B cell (primary cell): ENCODE results near the gene UTS2B. TPM values are rescaled to one million over a fixed set of nuclear protein-coding genes. Genes with fewer than 3 reads are reported as not detected.

Experiments used
- ATAC-seq: fragments of 200-7000 bp; cut with Tn5 transposase; one replicate; pipeline ENCODE4 v1.10.0; 2021; ENCODE audit warnings: low read depth, mild to moderate bottlenecking, moderate number of reproducible peaks, moderate library complexity
- CTCF ChIA-PET: fragments of 350-600 bp; sonication (Branson Sonifier 250); formaldehyde crosslinking; loops from one replicate; lab custom pipeline; 2021; ENCODE audit warnings: antibody characterized with exemption, inconsistent platforms; lab: Charles Lee
- POLR2A ChIA-PET: fragments of 350-600 bp; sonication (Branson Sonifier 250); formaldehyde crosslinking; loops from one replicate; lab custom pipeline; 2021; ENCODE audit warnings: antibody characterized with exemption; lab: Charles Lee
- DNase-seq: peaks from one replicate; pipeline ENCODE4 v3.0.0; 2013
- H2AFZ ChIP-seq: 2 replicates; pipeline ENCODE4 v1.6.1; 2012; ENCODE audit warnings: mild to moderate bottlenecking, low read depth, low read length; ENCODE audit not compliant: insufficient read depth, poor library complexity, severe bottlenecking
- H3K27ac ChIP-seq, 2 donors: 1 replicate in 1 of 2; 2 replicates in 1 of 2; pipeline ENCODE4 v1.5.1; 2012 to 2013; ENCODE audit warnings: low read length in 2 of 2, mild to moderate bottlenecking in 2 of 2, moderate library complexity in 1 of 2
- H3K27me3 ChIP-seq, 4 experiments: fragments of 200-600 bp in 1 of 4; sonication (generic) in 1 of 4; replicated peaks in 1 of 4; 1 replicate in 2 of 4; 2 replicates in 2 of 4; pipeline versions ENCODE4 v1.6.1 to v1.7.0; 2013 to 2016; ENCODE audit warnings: low read length in 3 of 4, mild to moderate bottlenecking in 2 of 4, mixed read lengths in 1 of 4, moderate library complexity in 1 of 4; ENCODE audit not compliant: insufficient read depth in 4 of 4, control insufficient read depth in 3 of 4; ENCODE audit errors: control extremely low read depth in 1 of 4
- H3K36me3 ChIP-seq, 2 experiments: replicated peaks in 1 of 2; 1 replicate in 1 of 2; 2 replicates in 1 of 2; pipeline versions ENCODE4 v1.6.1 to v1.7.1; 2013; ENCODE audit warnings: low read length in 1 of 2; ENCODE audit not compliant: insufficient read depth in 2 of 2, control insufficient read depth in 1 of 2; ENCODE audit errors: control extremely low read depth in 1 of 2, extremely low read depth in 1 of 2
- H3K4me1 ChIP-seq, 2 donors: fragments of 200-600 bp in 1 of 2; sonication (generic) in 1 of 2; 1 replicate in 1 of 2; 2 replicates in 1 of 2; pipeline versions ENCODE4 v1.5.1 to v1.6.1; 2013 to 2017; ENCODE audit warnings: low read length in 2 of 2; ENCODE audit not compliant: control insufficient read depth in 2 of 2, insufficient read depth in 2 of 2
- H3K4me2 ChIP-seq: replicated peaks from 2 replicates; pipeline ENCODE3; 2012; ENCODE audit warnings: mild to moderate bottlenecking, low read depth, low read length; ENCODE audit not compliant: poor library complexity, severe bottlenecking
- H3K4me3 ChIP-seq, 5 experiments: fragments of 200-600 bp in 1 of 5; sonication (generic) in 1 of 5; 1 replicate in 3 of 5; 2 replicates in 2 of 5; pipeline versions ENCODE4 v1.5.1 to v1.7.0; 2011 to 2016; ENCODE audit warnings: low read length in 4 of 5, mild to moderate bottlenecking in 4 of 5, low read depth in 2 of 5, control low read depth in 1 of 5, moderate library complexity in 1 of 5; ENCODE audit not compliant: insufficient read depth in 1 of 5; ENCODE audit errors: control extremely low read depth in 1 of 5, extremely low read depth in 1 of 5
- H3K79me2 ChIP-seq: fragments of 200-600 bp; sonication (generic); one replicate; pipeline ENCODE4 v1.6.0; 2016; ENCODE audit warnings: low read length; ENCODE audit not compliant: control insufficient read depth, insufficient read depth
- H3K9ac ChIP-seq: fragments of 200-600 bp; sonication (generic); 2 replicates; pipeline ENCODE4 v1.6.1; 2017; ENCODE audit warnings: mild to moderate bottlenecking, low read length, moderate library complexity
- H3K9me3 ChIP-seq, 3 donors: one replicate each; pipeline versions ENCODE4 v1.6.1 to v1.7.1; 2013; ENCODE audit warnings: low read length in 2 of 3; ENCODE audit not compliant: control insufficient read depth in 2 of 3, insufficient read depth in 1 of 3; ENCODE audit errors: control extremely low read depth in 1 of 3
- H4K20me1 ChIP-seq: 2 replicates; pipeline ENCODE4 v1.6.0; 2012; ENCODE audit warnings: mild to moderate bottlenecking, low read length; ENCODE audit not compliant: insufficient read depth, control insufficient read depth, poor library complexity, severe bottlenecking
- H3K27ac Mint-ChIP-seq: one replicate; pipeline ENCODE4 v1.8.0; 2021; ENCODE audit warnings: mixed read lengths
- H3K27me3 Mint-ChIP-seq: one replicate; pipeline ENCODE4 v1.8.0; 2021; ENCODE audit warnings: mixed read lengths
- H3K4me1 Mint-ChIP-seq: one replicate; pipeline ENCODE4 v1.8.0; 2021; ENCODE audit warnings: mixed read lengths
- H3K4me3 Mint-ChIP-seq: one replicate; pipeline ENCODE4 v1.8.0; 2021; ENCODE audit warnings: mixed read lengths
- H3K9me3 Mint-ChIP-seq: one replicate; pipeline ENCODE4 v1.8.0; 2022; ENCODE audit warnings: mixed read lengths; ENCODE audit not compliant: insufficient read depth
- CTCF ChIP-seq: fragments of 200-600 bp; IDR thresholded peaks from one replicate; pipeline ENCODE4 v1.8.0; 2022; ENCODE audit warnings: antibody characterized with exemption, mild to moderate bottlenecking
- EZH2 ChIP-seq: IDR thresholded peaks from 2 replicates; pipeline ENCODE4 v1.6.1; 2012; ENCODE audit warnings: borderline replicate concordance, low read depth, mild to moderate bottlenecking, moderate library complexity, low read length; ENCODE audit not compliant: insufficient read depth, poor library complexity, severe bottlenecking
- WGBS: methylation state at CpG from one replicate; pipeline ENCODE4 v1.1.5; 2013; ENCODE audit warnings: missing lambda C conversion rate; ENCODE audit not compliant: insufficient coverage; 5-methylcytosine and 5-hydroxymethylcytosine counted together
- intact Hi-C: fragments of 100-400 bp; cut with micrococcal nuclease; formaldehyde crosslinking; loops from one replicate; pipeline ENCODE4 v1.10.0; 2022
- polyA plus RNA-seq: library from polyadenylated mRNA; depleted of rRNA; stranded (reverse); fragments of >200 nt; gene quantifications from 2 replicates; pipeline ENCODE4 v1.2.3, GENCODE V29; 2012
- total RNA-seq, 2 donors: library from RNA; stranded (reverse); fragments of 120-200 nt in 1 of 2; gene quantifications; 1 replicate in 1 of 2; 2 replicates in 1 of 2; pipeline versions ENCODE4 v1.2.3 to v1.2.4, GENCODE V29; 2013 to 2022

Gene UTS2B
- total and polyA plus RNA-seq, 2 donors (not counting 1 experiment from before 2014, with no cell fraction given) = 1.8 to 2.0 TPM

GRCh38 chr3:191263850-191264249 is 66.5 kb downstream of the UTS2B start:
- Mint-ChIP-seq H3K9me3 (no peaks in the 10 kb centered on the region), H3K27ac (peak overlapping the region; percentile 87), H3K4me3 (peak overlapping the region; percentile 64), H3K4me1 (peaks cover 57% of the 10 kb centered on the region), H3K27me3 (no peaks in the 10 kb centered on the region)
- Histone ChIP-seq H2AFZ (peak overlapping the region; percentile 67), H4K20me1 (no peaks in the 10 kb centered on the region), H3K9me3 (no peaks in the 10 kb centered on the region), H3K9ac (peak overlapping the region; percentile 53), H3K36me3 (no peaks in the 10 kb centered on the region), H3K27me3 (no peaks in the 10 kb centered on the region), H3K4me3 (peak overlapping the region in 2 of 5 experiments; percentile 5 to 53), H3K4me1 (peaks cover 25 to 42% of the 10 kb centered on the region in 2 donors), H3K4me2 (peak overlapping the region; percentile 70), H3K27ac (peak overlapping the region; percentile 38 to 73), H3K79me2 (no peaks in the 10 kb centered on the region)
- CTCF ChIA-PET = interaction anchor here (1.5 to 1.7 kb wide), 2 partner anchors 18 to 20 kb away, joined by 3 to 5 read pairs; no protein-coding TSS in a partner anchor
- POLR2A ChIA-PET = no interaction called here
- no peak for DNase-seq
- intact Hi-C loops = no loop called here
- no peak for ATAC-seq
- no peak for TF ChIP-seq EZH2
- TF ChIP-seq CTCF = no peak
- no CpG with 5 or more reads among the region's 3 CpGs for WGBS

GRCh38 chr3:191263365-191263764 is 67.0 kb downstream of the UTS2B start:
- intact Hi-C loops = no loop called here
- Histone ChIP-seq H3K9me3 (no peaks in the 10 kb centered on the region), H2AFZ (peak overlapping the region; percentile 67), H3K27ac (peak overlapping the region; percentile 38 to 73), H3K4me1 (peaks cover 25 to 42% of the 10 kb centered on the region in 2 donors), H3K4me3 (peak overlapping the region in 3 of 5 experiments; percentile 5 to 53 (median 42)), H3K36me3 (no peaks in the 10 kb centered on the region), H3K27me3 (no peaks in the 10 kb centered on the region), H4K20me1 (no peaks in the 10 kb centered on the region), H3K4me2 (peak overlapping the region; percentile 70), H3K79me2 (no peaks in the 10 kb centered on the region), H3K9ac (peak overlapping the region; percentile 53)
- ChIA-PET CTCF (interaction anchor here (1.0 to 1.7 kb wide), 4 partner anchors 8 to 20 kb away, joined by 3 to 5 read pairs (median 4); no protein-coding TSS in a partner anchor), POLR2A (no interaction called here)
- Mint-ChIP-seq H3K4me1 (peaks cover 58% of the 10 kb centered on the region), H3K27ac (peak overlapping the region; percentile 83), H3K4me3 (peak overlapping the region; percentile 64), H3K9me3 (no peaks in the 10 kb centered on the region), H3K27me3 (no peaks in the 10 kb centered on the region)
- ATAC-seq (peak; percentile 67), DNase-seq (peak; percentile 41)
- TF ChIP-seq CTCF (no peak), EZH2 (no peak)
